DMS79 (cell line): ENCODE measurements around the gene TRPV5.

Experiments
- DNase-seq: peaks from one replicate; lab custom pipeline; 2025; lab: John Stamatoyannopoulos, UW

Gene TRPV5

DNA sequence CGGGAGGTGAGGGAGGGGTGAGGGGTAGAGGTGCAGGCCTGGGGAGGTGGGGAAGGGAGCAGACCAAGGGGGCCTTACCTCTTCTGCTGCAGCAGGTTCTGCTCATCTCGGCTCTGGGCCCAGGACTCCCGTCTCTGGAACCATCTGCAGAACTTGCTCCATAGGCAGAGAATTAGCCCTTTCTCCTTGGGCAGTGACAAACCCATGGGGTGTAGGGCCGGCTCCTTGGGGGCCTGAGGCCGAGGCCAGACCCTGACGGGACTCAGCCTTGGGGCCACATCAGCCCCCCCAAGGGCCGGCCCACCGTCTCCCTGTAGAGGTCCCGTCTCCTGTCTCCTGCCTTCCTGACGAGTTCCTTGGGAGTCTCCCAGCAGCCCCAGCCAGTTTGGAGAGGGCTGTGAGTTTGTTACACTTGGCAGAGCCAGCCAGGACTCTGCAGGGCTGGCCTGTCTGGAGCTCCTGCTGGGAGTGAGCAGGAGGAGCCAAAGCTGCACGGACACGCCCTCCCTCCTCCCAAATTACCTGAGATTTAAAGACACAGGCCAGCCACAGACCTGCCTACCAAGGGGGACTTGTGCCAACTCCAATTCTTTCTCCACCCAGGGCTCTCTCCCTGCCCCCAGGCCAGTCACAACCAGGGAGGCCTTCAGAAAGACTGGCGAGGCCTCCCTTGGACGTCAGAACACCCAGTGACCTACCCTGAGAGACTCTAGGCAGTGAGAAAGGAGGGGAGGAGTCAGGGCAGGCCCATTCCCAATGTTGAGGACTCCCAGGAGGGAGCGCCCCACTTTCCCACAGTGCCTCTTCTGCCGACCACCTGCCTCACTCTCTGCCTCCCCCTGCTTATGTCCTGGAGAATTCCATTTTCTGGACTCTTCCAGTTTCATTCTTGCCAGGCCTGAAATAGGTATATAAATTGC, 48.0 kb downstream of the TRPV5 start, which contains the start of gene TRPV6:
Gene TRPV6 (minus strand): TSS at position 435 of the 920 bp plus-strand sequence.
- no peak for DNase-seq

DNA sequence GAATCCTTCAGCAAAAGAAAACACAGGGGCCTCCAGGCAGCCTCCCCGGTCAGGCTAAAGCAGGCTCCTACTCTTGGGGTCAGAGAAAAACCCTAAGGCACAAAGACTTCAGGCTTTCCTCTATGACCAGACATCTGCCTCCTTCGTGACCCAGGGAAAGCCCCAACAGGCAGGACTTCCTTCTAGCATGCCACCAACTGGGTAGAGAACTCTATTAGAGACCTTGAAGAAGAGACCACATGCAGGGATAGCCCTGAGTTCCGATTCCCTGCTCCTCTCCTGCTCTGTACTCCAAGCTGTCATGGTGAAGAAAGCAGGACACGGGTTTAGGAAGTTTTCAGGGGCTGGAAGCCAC, 49.3 kb downstream of the TRPV5 start:
- DNase-seq: no peak

DNA sequence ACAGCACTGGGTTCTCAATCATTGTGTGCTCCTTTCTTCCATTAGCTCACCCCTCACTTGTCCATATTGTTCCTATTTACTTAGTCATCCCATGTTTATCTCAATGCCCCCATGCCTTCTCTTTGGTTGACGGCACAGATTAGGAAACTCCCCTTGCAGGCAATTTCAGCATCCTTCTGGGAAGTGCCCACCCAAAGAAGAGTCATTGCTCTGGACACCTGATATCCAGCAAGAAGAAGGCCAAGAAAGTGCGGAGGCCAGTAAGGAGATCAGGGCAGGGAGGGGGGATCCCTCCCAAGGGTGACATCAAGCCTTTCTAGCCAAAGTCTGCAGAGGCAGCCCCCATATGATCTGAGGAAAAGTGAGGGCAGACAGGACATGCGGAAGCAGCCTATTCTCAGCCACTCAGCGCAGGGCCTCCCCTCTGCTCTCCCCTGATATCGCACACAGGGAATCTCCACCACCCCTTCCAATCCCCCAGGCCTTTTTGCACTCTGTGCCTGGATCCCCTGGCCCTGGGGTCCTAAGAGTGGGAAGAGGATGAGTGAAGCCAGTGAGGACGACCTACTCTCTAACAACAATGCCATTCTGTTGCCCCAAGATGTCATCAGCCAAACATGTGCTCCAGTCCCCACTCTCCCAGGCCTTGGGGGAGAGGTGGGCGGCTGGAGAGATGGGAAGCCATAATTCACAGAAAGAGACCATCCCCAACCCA, 49.8 kb downstream of the TRPV5 start:
- DNase-seq: no peak

DNA sequence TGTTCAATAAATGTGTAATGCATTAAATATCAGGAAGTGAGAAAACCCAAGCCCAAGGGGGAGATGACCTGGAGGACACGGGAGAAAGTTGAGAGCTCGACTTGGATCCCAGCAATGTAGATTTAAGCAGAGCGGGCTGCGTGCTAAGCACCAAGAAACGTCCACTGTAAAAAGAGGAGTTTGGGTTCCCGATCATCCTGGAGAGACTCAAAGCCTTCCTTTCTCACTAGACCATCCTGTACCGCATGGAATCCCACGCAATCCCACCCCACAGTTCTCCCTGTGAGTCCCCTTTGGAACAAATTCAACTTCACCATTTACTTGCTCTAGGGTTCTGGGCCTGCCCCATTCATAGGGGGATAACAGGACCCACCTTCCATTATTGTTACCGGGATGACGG, 50.4 kb downstream of the TRPV5 start:
- no peak for DNase-seq

DNA sequence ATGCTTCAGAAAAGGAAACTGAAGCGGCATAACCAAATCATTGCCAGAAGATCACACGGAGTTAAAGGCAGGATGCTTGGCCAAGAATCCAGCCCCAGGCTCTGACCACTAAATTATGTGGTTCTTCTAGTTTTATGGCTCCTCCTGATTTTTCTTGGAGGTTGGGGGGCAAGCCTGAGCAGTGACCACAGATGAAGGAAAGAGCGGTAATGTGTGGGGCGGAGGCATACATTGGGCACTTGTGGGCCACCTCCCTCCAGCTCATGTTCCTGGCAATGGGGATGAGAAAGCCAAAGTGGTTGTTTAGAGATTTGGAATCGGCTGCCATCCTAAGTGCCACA, 51.2 kb downstream of the TRPV5 start:
- no peak for DNase-seq

DNA sequence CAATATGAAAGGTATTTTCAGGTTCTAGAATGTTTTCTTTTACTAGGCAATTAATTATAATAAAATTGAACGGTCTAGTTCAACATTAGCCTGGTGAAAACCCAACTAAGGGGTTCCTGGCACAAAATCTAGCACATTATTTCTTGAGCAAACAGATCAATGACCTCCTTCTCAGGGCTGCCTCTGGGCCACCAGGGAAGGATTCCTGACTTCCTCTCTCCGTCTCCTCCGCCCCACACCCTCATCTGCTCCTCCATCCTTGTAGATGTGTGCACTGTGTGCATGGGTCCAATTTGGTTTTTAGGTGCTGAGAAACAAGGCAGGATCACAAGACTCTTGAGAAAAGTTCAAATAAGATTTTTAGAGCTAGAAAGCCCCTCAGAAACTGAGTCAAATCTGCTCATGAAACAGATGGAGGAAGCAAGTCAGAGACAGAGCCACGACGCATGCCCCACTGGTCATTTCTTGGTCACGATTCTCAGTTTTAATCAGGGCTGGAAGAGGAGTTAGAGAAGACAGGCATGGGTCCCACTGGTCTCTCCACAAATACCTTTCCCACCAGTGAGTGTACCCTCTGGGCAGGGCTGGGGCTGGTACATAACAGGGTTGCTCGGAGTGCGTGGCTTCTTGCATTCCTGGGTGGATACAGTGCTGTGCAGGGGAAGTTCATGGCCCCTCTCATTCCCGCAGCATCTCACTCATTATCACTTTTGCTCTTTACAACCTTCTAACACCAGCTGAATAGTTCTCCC, 51.8 kb downstream of the TRPV5 start:
- DNase-seq: no peak

DNA sequence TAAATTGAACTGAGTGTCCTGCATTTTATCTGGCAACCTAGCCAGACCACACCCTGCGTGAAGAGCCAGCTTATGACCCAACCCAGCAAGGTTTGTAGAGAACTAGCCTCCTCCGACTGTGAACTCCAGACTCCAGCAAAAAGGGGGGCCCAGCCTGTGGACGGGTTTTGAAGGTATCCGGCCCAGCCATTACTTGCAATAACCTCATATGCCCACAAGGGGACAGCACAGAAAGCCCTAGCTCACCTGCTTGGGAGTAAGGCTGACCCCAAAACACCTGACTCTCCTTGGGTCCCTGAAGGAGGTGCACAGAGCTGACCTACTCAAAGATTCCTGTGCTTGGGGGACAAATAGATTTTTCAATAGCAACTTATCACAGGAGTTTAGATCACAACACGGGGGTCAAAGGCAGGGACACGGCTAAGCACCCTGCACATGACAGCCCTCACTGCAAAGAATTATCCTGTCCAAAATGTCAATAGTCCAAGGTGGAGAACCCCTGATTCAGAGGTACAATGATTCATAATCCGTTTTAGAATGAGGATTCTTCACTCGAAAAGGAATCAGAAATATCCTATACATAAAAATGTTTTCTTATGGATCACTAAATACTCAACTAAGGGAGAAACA, 52.6 kb downstream of the TRPV5 start:
- no peak for DNase-seq

DNA sequence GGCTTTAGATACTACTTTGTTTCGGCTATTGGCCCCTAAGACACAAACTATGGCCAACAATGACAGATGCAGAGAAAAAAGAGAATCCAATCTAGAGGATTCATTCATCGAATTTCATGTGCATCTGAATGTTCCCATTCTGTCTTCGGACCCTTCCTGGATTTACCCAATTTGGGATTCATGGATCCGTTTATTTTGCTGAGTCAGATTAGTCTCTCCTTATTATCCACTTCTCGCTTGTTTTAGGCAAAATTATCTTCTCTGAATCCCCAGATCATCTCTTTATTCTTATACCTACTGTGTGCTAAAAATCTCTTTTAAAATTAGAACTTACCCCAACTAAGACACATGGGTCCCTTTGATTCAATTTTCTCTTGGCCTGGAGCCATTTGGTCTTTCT, 54.5 kb downstream of the TRPV5 start:
- no peak for DNase-seq

DNA sequence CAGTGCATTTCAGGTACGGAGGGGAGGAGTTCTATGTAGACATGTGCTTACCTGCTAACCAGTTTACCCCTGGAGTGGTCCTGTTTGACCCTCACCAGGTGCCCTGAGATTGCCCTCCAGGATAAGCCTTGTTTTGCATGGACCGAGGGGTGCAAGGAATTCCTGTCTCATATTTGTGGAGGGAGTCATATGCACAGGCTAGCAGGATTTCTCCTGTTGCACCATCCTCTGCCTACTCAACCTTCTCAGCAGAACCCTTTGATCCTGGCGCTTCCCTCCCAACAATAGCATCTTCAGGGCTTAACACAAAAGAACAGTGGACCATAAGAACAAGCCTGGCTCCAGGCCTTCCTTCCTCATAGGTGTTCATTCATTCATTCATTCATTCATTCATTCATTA, 55.2 kb downstream of the TRPV5 start:
- no peak for DNase-seq

DNA sequence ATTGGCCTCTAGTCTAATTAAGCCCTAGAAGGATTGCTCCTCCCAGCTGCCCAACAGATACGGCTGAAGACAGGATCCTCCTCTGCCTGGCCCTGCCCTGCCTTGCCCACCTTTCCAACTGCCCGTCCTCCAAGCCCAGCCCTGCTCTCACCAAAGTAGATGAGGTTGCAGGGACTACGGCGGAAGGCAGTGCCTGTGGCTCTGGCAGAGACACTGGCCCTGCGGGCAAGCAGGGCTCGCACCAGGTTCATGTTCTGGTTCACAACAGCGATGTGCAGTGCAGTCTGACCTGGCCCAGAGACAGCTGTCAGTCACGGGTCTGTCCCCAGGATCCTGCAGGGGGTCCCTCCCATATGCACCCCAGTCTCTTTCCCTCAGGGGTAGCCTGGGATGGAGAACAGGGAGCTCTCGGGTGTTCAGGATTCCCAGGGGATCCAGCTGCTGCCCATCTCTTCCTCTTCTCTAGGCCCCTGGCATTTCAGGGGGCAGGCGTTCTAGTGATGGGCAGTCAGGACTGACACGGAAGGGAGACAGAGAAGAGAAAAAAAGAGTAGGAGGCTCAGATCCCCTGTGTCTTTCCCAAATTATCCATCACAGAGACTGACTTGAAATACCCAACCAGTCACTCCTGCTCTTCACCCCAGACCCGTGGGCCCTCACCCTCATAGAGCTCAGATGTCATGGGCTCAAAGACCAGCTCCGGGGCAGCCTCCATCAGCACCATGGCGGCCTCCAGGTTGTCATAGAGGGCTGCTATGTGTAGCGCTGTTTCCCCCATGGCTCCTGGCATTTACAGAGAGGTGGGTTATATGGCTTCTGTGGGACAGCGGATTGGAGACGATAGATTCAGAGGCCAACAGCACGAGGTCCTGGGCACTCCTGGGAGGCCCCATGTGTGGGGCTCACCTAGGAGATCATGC, 56.3 kb downstream of the TRPV5 start:
- no peak for DNase-seq

DNA sequence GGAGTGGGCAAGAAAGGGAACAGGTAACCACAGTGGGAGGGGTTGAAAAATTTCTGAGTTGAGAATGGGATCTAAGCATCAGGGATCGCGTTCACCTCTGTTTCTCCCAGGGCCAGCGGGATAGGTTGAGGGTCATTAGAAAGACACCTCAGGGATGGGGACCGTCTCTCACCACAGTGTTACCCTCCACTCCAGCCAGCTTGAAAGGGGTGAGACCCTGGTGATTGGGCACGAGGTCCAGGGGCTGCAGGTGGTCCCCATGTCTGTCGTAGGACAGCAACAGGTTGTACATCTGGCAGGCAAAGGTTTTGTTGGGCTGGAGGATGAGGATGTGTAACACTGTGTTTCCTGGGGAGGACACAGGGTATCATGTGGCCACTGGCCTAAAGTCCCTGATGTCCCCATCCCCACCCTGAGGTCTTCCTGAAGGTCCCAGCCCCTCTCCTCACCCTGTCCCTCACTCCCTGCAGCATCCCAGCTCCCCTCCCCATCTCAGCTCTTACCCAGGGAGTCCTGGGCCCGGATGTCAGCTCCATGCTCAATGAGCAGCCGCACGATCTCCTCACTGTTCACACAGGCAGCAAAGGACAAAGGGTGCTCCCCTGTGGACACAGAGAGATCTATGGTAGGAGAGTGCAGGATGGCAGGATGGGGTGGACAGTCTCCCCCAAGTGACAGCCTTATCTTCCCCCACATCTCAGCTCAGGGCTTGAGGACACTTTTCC, 57.1 kb downstream of the TRPV5 start:
- no peak for DNase-seq

DNA sequence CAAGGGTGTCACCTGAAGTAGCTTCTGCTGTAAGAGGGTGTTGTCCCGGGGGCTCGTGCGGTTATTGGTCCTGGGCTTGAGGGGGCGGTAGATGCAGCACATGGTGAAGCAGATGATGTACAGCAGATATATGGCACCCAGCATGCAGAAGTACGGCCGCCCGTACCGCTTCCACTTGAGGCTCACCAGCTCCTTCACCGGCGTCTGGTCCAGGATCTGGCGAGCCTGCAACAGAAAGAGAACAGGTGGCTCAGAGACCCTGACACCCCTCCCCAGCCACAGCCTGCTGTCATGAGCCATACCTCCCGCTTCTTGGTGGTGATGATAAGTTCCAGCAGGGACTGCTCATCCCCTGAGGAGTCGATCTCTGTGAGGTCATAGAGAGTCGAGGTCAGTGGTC, 58.1 kb downstream of the TRPV5 start:
- DNase-seq: no peak

DNA sequence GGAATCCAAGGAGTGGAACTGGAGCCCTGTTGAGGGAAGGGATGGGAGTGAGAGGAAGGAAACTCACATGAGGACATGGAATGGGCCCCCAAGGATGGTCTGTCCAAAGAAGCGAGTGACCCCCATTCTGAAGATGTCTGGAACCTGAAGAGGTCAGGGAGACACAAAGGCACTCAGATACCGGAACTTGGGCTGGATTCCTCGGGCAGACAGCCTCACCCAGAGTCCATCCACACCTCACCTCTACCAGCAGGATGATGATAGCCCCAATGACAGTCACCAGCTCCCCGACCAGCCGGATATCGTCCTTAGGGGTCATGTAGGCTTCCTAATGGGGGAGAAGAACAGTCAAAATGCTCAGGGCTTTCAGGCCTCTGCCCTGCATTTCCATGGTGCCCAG, 58.7 kb downstream of the TRPV5 start:
- DNase-seq: no peak

DNA sequence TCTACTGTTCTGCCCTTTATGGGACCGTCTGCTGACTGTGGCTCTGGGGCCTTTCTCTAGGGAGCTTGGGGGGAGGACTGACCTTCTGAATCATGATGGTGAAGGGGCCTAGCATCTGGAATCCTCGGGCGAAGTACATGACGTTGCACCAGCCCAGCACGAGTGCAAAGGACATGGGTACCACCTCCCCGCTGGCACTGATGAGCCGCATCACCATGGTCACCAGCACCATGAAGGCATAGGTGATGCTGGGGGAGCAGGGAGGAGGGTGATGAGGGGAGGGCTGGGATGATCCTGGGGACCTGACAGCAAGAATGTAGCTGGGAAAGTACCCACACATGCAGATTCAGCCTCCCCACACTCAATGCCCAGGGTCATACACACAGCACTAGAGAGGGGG, 59.1 kb downstream of the TRPV5 start:
- DNase-seq: no peak

DNA sequence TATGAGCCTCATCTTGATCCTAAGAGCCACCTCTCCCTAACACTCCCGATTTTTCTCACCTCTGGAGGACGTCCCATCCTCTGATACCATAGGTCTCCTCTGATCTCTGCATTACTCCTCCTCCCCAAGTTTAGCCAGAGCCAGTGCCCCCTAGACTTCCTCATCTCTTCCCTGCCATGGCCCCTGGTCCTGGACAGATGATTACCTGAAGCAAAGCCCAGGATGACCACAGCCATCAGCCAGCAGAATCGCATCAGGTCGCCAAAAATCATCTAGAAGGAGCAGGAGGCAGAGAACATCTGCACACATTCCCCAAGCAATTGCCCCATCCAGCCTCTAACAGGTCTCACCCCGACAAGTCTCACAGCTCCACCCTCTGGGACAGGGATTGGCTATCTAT, 59.7 kb downstream of the TRPV5 start:
- no peak for DNase-seq

DNA sequence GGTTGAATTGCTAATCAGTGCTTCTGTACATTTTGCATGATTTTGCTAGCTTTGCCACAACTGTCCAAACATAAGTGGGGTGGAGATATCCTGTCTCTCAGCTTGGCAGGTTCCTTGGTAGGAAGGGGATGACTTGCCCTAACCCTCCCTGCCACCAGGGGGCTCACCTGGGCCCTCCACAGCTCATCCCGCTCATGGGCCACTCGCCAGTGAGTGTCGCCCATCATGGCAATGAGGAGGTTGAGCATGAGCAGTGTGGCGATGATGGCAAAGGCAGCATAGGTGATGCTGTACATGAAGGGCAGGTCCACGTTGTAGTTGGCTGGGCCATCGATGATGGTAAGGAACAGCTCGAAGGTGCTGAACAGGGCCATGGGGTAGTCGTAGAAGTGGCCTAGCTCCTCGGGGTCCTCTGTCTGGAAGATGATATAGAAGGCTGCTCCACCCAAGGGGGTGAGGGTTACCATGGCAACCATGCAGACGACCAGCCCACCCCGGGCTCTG, 60.2 kb downstream of the TRPV5 start:
- no peak for DNase-seq

DNA sequence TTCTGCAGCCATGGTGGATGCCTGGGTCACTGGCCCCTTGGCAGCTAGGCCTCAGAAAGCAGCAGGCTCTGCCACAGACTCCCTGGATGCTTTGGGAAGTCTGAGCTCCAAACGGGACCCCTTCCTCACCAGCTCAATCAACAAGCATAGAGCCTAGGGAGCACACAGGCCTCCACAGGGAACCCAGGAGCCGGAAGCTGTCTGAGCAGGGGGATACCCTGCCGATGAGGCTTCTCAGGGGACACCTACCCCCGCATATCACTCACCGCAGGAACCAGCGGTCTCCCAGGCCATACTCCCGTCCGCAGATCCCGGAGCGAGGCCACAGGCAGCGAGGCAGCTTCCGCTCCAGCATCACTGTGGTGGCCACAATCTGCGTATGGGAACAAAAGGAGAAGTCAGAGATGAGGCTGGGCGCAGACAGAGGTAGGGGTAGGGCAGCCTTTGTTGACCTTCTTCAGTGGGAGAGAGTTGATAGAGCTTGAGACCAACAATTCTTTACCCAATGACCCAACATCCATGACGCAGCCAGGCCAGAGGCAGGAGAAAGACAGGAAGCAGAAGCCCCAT, 61.4 kb downstream of the TRPV5 start:
- DNase-seq: no peak

DNA sequence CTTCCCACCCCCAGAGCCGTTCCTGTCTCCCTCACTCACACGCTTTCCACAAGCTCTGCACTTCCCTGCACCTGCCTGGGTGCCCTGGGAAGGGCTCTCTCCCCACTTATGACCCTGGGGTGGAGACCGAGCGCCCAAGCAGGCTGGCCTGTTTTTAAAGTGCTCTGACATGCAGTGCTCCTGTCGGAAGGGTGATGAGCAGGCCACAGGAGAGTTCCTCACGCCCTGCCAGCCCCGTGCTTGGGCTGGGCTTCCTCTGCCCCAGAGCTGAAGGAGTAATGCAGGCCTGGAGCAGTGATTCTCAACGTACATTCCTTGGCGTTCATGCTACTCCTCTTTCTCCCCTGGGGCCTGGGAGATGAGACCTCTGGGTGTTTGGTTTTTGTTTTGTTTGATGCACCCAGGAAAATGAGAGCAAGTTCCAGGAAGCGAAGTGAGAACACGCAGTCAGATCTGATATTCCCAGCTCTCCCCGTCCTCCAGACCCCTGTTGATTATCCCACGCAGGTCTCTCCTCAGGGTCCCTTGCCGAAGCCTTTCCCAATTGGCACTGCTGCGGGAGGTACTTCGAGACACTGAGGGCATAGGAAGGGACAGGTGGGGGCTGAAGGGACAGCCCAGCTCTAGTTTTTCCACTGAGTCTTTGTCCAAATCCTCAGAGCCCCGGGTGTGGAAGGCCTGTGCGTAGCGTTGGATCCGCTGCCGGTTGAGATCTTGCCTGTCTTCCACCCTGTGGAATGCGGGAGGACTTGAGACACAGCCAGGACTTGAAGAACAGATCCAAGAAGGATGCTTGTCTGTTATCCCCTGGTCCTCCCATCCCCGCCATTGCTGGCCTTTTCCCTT, 62.1 kb downstream of the TRPV5 start:
- DNase-seq: no peak
